Activated T-cell treated with anti-CD3 and anti-CD28 coated beads for 4 hours (primary cell): ENCODE data around the gene OPN1SW.

ENCODE experiments used
- DNase-seq: peaks from one replicate; pipeline ENCODE4 v3.0.0-alpha.2; 2020

OPN1SW gene, protein sequence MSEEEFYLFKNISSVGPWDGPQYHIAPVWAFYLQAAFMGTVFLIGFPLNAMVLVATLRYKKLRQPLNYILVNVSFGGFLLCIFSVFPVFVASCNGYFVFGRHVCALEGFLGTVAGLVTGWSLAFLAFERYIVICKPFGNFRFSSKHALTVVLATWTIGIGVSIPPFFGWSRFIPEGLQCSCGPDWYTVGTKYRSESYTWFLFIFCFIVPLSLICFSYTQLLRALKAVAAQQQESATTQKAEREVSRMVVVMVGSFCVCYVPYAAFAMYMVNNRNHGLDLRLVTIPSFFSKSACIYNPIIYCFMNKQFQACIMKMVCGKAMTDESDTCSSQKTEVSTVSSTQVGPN

DNA sequence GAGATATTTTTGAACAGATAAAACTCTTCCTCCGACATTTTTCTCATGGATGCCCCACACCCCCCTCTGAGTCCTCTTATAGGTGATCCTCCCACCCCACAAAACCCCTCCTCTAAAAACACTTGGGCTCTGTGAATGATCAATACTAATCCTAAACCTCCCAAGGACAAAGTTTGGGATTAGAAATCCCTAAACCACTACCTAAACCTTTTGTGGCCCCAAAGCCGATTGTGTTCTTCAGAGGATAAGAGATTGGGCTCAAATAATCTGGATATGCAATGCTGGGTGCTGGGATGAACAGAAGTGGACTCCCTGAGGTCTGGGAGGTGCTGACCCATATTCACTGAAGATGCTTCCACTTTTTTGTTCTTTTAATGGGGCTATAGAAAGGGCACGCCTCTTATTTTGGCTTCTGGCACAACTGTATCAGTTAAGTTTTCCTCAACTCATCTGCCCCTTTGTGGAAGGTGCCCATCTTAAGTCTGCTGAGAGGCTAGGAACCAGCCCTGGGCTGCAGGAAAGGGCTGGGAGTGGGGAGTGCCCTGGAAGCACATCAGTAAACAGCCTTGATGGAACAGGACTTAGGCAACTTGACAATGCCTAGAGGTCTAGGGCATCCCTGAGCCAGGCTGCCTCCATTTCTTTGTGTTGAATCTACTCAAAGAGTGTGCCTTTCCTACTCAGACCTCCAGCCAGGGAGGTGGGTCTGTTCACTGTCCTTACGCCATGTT is at the start of gene OPN1SW:
TSS of gene OPN1SW (minus strand) at position 51 of the 731 bp plus-strand sequence. CDS start at position 38, 13 bp downstream.
- no peak for DNase-seq

DNA sequence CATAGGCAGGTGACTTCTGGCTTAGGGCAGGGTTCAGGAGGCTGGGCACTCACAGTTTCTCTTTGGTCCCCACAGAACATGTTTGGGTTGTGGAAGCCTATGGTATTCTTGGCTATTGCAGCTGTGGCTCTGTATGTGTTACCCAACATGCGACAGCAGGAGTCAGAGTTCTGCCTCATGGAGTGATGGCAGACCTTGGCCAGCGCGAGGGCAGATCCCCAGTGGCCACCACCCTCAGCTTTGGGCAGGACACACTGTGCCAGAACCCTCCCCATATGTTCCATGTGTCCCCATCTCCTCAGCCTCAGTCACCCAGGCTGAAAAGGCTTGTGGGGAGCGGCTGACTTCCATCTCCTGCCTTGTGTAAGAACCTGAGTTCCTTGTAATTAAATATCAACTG is 46.1 kb upstream of the OPN1SW start:
- DNase-seq, result no peak

- DNase-seq, result no peak
These were observed 43.1 kb upstream of the OPN1SW start for GRCh38 chr7:128818694-128819093.

DNA sequence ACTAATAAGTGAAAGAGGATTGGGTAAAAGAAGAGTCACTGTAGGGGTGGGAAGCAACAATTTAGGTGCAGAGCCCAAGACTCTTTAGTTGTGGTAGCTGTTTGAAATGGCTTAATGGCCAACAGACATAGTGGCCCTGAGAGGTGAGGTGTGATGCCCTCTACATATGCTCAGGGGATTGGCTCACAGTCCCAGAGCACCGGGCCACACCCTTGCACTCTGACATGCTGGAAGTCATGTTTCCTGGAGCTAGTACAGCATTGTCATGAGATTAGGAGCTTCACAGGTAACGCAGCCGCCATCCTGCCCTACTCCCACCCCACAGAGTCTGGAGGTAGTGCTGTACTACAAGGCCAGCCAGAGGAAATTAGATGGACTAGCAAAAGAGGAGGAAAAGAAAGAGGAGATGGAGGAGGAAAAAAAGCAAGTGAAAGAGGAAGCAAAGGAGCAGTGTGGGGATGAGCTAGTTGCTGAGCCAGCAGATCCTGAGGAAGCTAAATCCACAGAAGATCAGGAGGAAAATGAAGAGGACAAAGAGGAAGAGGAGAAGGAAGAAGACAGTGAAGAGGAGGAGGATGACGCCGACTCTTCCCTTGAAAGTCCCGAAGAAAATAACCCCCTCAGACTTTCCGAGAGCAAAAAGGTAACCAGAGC is 39.8 kb upstream of the OPN1SW start:
- no peak for DNase-seq

DNA sequence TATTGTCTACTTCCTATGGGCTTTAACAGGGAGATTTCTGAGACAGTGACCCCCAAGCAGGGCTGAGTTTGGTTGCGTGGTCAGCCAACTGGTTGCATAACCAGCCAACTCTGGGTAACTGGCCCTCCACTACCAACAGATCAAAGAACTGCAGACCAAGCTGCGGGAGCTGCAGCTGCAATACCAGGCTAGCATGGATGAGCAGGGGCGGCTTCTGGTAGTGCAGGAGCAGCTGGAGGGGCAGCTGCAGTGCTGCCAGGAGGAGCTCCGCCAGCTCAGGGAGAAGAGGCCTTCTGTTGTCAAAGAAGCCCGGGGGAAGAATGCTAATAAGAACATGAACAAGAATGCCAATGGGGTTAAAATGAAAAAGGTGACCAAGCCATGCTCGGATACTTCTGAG is 38.9 kb upstream of the OPN1SW start:
- DNase-seq, result no peak

- no peak for DNase-seq
These were observed 37.0 kb upstream of the OPN1SW start for GRCh38 chr7:128812514-128813168.

GRCh38 chr7:128811631-128812430 is 36.2 kb upstream of the OPN1SW start:
- DNase-seq, result no peak

- DNase-seq, result no peak
These were observed 35.4 kb upstream of the OPN1SW start for GRCh38 chr7:128810997-128811396.

GRCh38 chr7:128810473-128810872 is 34.9 kb upstream of the OPN1SW start:
- no peak for DNase-seq

DNA sequence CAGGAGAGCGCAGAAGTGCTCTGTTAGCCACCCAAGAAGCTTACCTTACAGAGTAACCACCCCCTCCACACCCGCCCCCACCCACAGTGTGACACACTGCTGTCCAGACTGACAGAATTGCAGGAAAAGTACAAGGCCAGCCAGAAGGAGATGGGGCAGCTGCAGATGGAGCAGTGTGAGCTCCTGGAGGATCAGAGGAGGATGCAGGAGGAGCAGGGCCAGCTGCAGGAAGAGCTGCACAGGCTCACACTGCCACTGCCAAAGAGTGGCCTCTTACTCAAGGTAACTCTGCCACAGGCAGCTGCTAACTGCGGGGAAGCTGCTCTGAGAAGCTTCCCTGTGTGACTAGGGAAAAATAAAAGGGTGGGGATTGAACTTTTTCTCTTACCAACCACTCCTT is 33.8 kb upstream of the OPN1SW start:
- DNase-seq, result no peak

GRCh38 chr7:128807191-128807590 is 31.6 kb upstream of the OPN1SW start:
- DNase-seq, result no peak

GRCh38 chr7:128805225-128805624 is 29.6 kb upstream of the OPN1SW start:
- no peak for DNase-seq

- no peak for DNase-seq
These were observed 28.9 kb upstream of the OPN1SW start for GRCh38 chr7:128804484-128804883.

- DNase-seq, result no peak
These were observed 26.2 kb upstream of the OPN1SW start for GRCh38 chr7:128801667-128802418.

GRCh38 chr7:128801003-128801402 is 25.4 kb upstream of the OPN1SW start:
- no peak for DNase-seq

- DNase-seq, result no peak
These were observed 25.0 kb upstream of the OPN1SW start for GRCh38 chr7:128800567-128800966.

GRCh38 chr7:128799451-128799850 is 23.9 kb upstream of the OPN1SW start:
- no peak for DNase-seq

GRCh38 chr7:128796327-128796726 is 20.7 kb upstream of the OPN1SW start:
- no peak for DNase-seq

DNA sequence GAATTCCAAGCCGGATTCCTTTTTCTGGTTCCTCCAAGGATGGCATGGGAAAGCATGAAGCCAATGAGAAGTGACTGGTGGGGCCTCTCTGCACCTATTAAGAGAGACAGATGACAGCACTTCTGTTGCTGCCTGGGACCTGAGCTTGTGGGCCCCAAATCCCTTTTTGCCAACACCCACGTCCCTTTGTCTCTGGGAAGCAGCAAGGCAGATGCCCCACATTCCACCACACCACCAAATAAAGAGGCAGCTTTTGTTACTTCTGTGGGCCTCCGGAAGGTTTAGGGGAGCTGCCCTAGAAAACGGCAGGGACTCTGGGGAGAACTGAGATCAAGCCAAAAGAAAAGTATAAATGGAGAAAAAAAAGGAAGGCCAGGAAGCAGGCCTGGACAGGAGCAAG is 19.5 kb upstream of the OPN1SW start:
- no peak for DNase-seq

- DNase-seq, result no peak
These were observed 18.8 kb upstream of the OPN1SW start for GRCh38 chr7:128794436-128794835.

- DNase-seq, result no peak
These were observed 18.4 kb upstream of the OPN1SW start for GRCh38 chr7:128794020-128794419.

DNA sequence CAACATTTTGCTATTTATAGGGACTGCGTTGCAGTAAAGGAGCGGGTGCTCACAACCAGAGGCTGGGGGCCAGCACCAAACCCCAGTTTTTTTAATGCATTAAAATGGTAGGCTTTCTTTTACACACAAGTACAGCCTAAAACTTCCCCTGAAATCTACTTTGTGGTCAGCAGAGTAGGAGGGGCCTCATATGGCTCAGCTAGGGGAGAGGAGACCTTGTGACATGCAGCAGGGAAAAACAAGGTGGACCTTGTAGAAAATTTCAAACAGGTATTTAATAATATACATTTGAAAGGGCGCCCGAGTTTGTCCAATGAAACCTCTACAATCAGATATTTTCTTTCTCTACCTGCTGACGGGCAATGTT is 17.6 kb upstream of the OPN1SW start:
- no peak for DNase-seq
